ENCODE measurements around the gene UBLCP1.
"Not testable (repeated sequence)": the region's sequence is repeated elsewhere in the genome, so short reads cannot be mapped to it uniquely, and the experiment has no call there.

UBLCP1 gene

DNA sequence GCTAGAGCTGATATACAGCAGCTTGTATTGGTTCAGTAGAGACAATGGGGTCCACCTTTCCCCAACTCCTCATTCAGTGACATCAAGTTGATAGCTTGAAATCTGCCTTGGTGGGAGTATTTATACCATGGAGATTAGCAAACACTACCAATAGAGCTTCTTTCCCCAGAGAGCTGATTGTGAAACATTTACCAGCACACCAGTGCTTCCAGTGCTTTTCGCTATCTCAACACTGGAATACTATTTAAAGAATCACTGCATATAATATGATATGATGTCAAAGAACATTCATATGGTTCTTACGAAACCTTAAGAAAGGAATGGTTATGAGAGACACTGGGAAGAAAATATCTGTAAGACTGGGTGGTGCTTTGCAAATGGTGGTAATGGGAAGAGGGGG, 31.9 kb upstream of the UBLCP1 start:
- TF ChIP-seq L3MBTL2 (conservative IDR thresholded peaks at IDR 0.05) (no peak), HDGF (IDR thresholded peaks at IDR 0.05; ENCODE audit: borderline replicate concordance) (no peak), ELF4 (IDR thresholded peaks at IDR 0.05) (no peak), SP1 (IDR thresholded peaks at IDR 0.05) (no peak), ZNF384 (IDR thresholded peaks at IDR 0.05) (no peak)
- CTCF ChIA-PET, result interaction anchor here (1.0 kb wide), 1 partner anchor 20 kb away, joined by 3 read pairs; no protein-coding TSS in a partner anchor
- no peak for DNase-seq (ENCODE audit: extremely low spot score)
- POLR2A ChIA-PET, result interaction anchor here (2.2 kb wide), 1 partner anchor 23 kb away, joined by 6 read pairs; no protein-coding TSS in a partner anchor

DNA sequence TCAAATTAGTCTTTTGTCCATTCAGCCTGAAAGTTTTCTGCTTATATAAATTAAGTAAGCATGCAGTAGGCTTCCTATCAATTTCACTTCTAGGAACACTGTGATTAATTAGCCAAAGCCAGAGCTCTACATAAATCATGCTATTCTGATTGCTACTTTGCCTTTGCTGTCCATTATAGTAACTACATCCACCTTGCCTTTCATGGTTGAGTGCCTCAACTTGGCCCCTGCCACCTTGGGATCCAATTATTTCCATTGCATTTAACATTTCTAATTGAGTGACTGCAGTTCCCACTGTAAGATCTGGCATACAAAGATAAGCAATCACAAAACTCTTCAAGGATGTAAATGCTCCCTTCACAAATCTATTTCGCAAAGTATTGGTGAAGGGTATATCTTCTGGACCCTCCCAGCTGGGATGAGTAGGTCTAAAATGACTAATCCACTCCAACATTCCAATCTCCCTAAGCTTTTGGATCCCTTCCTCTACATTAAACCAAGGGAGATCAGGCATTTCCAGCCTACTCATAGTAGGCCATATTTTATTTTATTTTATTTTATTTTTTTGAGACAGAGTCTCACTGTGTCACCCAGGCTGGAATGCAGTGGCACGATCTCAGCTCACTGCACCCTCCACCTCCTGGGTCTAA, 27.1 kb upstream of the UBLCP1 start:
- POLR2A ChIA-PET, result interaction anchor here (1.2 kb wide), 1 partner anchor 28 kb away, joined by 3 read pairs; no protein-coding TSS in a partner anchor
- CTCF ChIA-PET; DNase-seq (ENCODE audit: extremely low spot score): not testable (repeated sequence)

- CTCF ChIA-PET, result no interaction called here
- peak; percentile 20 for DNase-seq (ENCODE audit: extremely low spot score)
- TF ChIP-seq CTBP1 (IDR thresholded peaks at IDR 0.05; ENCODE audit: borderline replicate concordance) (0 out of 2 replicates have a peak, but pooled peaks have one; percentile 18), ARNT (IDR thresholded peaks at IDR 0.05) (no peak)
- POLR2A ChIA-PET, result interaction anchor here (1.5 kb wide), 1 partner anchor 22 kb away, joined by 4 read pairs; the partner anchor contains the start of gene UBLCP1
Observed at GRCh38 chr5:159240301-159240870, 22.7 kb upstream of the UBLCP1 start.

DNA sequence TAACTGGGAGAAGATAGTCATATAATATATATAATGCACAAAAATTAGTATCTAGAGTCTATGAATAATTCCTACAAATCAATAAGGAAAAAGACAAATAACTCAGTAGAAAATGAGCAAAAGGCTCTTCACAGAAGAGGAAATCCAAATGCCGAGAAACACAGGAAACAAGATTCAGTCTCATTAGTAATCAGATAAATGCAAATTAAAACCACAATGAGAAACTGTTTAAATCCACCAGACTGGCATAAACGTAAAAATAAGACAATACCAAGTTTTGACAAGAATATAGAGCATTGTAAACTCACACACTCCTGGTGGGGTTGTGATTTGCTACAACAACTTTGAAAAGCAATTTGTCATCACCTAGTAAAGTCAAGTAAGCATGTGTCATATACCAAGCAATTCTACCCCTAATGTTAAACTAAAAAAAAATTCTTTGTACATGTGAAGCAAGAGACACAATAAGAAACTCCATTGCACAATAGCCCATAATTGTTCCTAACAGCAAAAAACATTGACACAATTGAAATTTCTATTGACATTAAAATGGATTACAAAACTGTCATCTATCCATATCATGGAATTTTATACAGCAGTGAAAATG, 21.0 kb upstream of the UBLCP1 start:
- CTCF ChIA-PET, result interaction anchor here (0.6 kb wide), 1 partner anchor 181 kb away, joined by 4 read pairs; no protein-coding TSS in a partner anchor
- DNase-seq (ENCODE audit: extremely low spot score), result no peak
- POLR2A ChIA-PET, result no interaction called here
- TF ChIP-seq NFRKB (IDR thresholded peaks at IDR 0.05) (no peak), ZNF384 (IDR thresholded peaks at IDR 0.05) (no peak), LEF1 (IDR thresholded peaks at IDR 0.05; ENCODE audit: borderline replicate concordance) (no peak), FOXM1 (IDR thresholded peaks at IDR 0.05; ENCODE audit: borderline replicate concordance) (no peak), FOXA1 (IDR thresholded peaks at IDR 0.05) (no peak), ELF4 (IDR thresholded peaks at IDR 0.05) (no peak), TARDBP (IDR thresholded peaks at IDR 0.05) (no peak), SP1 (IDR thresholded peaks at IDR 0.05) (no peak), BHLHE40 (IDR thresholded peaks at IDR 0.05; ENCODE audit: borderline replicate concordance) (no peak), ARNT (IDR thresholded peaks at IDR 0.05) (no peak)
- TF ChIP-seq, protein P1, sequence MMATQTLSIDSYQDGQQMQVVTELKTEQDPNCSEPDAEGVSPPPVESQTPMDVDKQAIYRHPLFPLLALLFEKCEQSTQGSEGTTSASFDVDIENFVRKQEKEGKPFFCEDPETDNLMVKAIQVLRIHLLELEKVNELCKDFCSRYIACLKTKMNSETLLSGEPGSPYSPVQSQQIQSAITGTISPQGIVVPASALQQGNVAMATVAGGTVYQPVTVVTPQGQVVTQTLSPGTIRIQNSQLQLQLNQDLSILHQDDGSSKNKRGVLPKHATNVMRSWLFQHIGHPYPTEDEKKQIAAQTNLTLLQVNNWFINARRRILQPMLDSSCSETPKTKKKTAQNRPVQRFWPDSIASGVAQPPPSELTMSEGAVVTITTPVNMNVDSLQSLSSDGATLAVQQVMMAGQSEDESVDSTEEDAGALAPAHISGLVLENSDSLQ (IDR thresholded peaks at IDR 0.05), result no peak

- ChIA-PET CTCF (interaction anchor here (0.6 kb wide), 1 partner anchor 181 kb away, joined by 4 read pairs; no protein-coding TSS in a partner anchor), POLR2A (no interaction called here)
- DNase-seq (ENCODE audit: extremely low spot score), result no peak
- TF ChIP-seq, protein P1 (IDR thresholded peaks at IDR 0.05), result no peak
- no peak for TF ChIP-seq HDGF (IDR thresholded peaks at IDR 0.05; ENCODE audit: borderline replicate concordance)
- TF ChIP-seq ZNF384 (IDR thresholded peaks at IDR 0.05), result no peak
- no peak for TF ChIP-seq BHLHE40 (IDR thresholded peaks at IDR 0.05; ENCODE audit: borderline replicate concordance)
- no peak for TF ChIP-seq LEF1 (IDR thresholded peaks at IDR 0.05; ENCODE audit: borderline replicate concordance)
- TF ChIP-seq L3MBTL2 (conservative IDR thresholded peaks at IDR 0.05), result no peak
- TF ChIP-seq SP1 (IDR thresholded peaks at IDR 0.05), result no peak
- TF ChIP-seq ARNT (IDR thresholded peaks at IDR 0.05), result no peak
- no peak for TF ChIP-seq TARDBP (IDR thresholded peaks at IDR 0.05)
- TF ChIP-seq FOXK2 (IDR thresholded peaks at IDR 0.05), result no peak
- TF ChIP-seq FOXA1 (IDR thresholded peaks at IDR 0.05), result no peak
Observed at GRCh38 chr5:159242656-159243055, 20.4 kb upstream of the UBLCP1 start.

DNA sequence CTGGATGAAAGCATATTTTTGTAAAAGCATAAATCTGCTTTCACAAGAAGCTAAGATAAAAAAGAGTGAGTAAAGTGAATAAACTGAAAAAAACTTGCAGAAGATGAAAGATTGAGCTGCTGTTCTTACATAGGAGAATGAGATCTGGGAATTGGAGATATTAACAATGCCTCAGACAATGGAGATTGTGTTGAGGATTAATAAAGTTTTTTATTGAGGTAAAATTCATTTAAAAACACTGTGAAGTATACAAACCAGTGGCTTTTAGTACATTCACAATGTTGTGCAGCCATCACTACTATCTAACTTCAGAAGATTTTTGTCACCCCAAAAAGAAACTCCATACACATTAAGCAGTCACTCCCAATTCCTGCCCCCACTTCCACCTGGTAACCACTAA, 19.7 kb upstream of the UBLCP1 start:
- ChIA-PET CTCF (no interaction called here), POLR2A (no interaction called here)
- DNase-seq (ENCODE audit: extremely low spot score), result no peak
- no peak for TF ChIP-seq FOXM1 (IDR thresholded peaks at IDR 0.05; ENCODE audit: borderline replicate concordance)
- TF ChIP-seq L3MBTL2 (conservative IDR thresholded peaks at IDR 0.05), result no peak
- no peak for TF ChIP-seq ZNF384 (IDR thresholded peaks at IDR 0.05)
- TF ChIP-seq, protein P1 (IDR thresholded peaks at IDR 0.05), result no peak
- TF ChIP-seq ELF4 (IDR thresholded peaks at IDR 0.05), result no peak
- TF ChIP-seq FOXA1 (IDR thresholded peaks at IDR 0.05), result no peak
- no peak for TF ChIP-seq TARDBP (IDR thresholded peaks at IDR 0.05)
- no peak for TF ChIP-seq CTBP1 (IDR thresholded peaks at IDR 0.05; ENCODE audit: borderline replicate concordance)
- no peak for TF ChIP-seq LEF1 (IDR thresholded peaks at IDR 0.05; ENCODE audit: borderline replicate concordance)
- TF ChIP-seq FOXK2 (IDR thresholded peaks at IDR 0.05), result no peak
- no peak for TF ChIP-seq BHLHE40 (IDR thresholded peaks at IDR 0.05; ENCODE audit: borderline replicate concordance)
- no peak for TF ChIP-seq SUZ12 (IDR thresholded peaks at IDR 0.05)
- no peak for TF ChIP-seq SP1 (IDR thresholded peaks at IDR 0.05)
- TF ChIP-seq NFRKB (IDR thresholded peaks at IDR 0.05), result no peak
- TF ChIP-seq ARNT (IDR thresholded peaks at IDR 0.05), result no peak
- TF ChIP-seq HDGF (IDR thresholded peaks at IDR 0.05; ENCODE audit: borderline replicate concordance), result no peak

Data from HEK293T (cell line).